22Rv1 (cell line): ENCODE results near the gene CNFN.

Source experiments
- ZFX ChIP-seq: fragments of 450-650 bp; IDR thresholded peaks from 2 replicates; pipeline ENCODE4 v1.6.1; 2017; ENCODE audit warnings: antibody characterized with exemption, borderline replicate concordance
- TF ChIP-seq, protein P1 (sequence below): fragments of 450-650 bp; IDR thresholded peaks from 2 replicates; pipeline ENCODE4 v1.5.1; 2017; ENCODE audit warnings: mild to moderate bottlenecking

DNA sequence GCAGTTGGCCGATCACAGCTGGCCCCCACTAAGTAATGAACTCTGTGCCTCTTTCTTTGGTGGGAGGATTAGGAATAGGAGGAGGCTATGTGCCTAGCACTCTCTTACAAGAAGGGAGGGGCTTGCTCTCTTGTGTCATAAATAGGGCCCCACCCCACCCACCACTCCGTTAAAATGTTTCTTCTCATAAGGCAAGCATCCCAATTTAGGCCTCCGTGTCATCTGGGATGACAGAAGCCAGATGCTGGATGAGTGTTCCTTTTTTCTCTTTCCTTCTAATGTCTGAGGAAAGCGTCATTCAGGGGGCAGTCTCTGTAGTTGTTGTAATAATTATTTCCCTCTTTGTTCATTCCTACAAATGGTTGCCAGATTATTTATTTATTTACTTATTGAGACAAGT is 37.2 kb upstream of the CNFN start, which contains the start of gene LIPE:
- TF ChIP-seq, protein P1, sequence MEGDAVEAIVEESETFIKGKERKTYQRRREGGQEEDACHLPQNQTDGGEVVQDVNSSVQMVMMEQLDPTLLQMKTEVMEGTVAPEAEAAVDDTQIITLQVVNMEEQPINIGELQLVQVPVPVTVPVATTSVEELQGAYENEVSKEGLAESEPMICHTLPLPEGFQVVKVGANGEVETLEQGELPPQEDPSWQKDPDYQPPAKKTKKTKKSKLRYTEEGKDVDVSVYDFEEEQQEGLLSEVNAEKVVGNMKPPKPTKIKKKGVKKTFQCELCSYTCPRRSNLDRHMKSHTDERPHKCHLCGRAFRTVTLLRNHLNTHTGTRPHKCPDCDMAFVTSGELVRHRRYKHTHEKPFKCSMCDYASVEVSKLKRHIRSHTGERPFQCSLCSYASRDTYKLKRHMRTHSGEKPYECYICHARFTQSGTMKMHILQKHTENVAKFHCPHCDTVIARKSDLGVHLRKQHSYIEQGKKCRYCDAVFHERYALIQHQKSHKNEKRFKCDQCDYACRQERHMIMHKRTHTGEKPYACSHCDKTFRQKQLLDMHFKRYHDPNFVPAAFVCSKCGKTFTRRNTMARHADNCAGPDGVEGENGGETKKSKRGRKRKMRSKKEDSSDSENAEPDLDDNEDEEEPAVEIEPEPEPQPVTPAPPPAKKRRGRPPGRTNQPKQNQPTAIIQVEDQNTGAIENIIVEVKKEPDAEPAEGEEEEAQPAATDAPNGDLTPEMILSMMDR: no peak
- no peak for TF ChIP-seq ZFX
